Body of pancreas (tissue), 4 donors: ENCODE results near the gene APOL2. TPM values are rescaled to one million over a fixed set of nuclear protein-coding genes. Genes with fewer than 3 reads are reported as not detected.
"Not testable (repeated sequence)": the region's sequence is repeated elsewhere in the genome, so short reads cannot be mapped to it uniquely, and the experiment has no call there.

Experiments used
- ATAC-seq: fragments of 150-250 bp; one replicate; pipeline ENCODE4 v1.9.1; 2016
- DNase-seq, 4 donors: peaks; one replicate each; pipeline ENCODE4 v3.0.0-alpha.2; 2019
- H3K27ac ChIP-seq, 4 donors: fragments of 200-600 bp; sonication (generic); 1 replicate in 3 of 4; 2 replicates in 1 of 4; pipeline versions ENCODE4 v1.5.1 to v1.6.1; 2016 to 2019; ENCODE audit warnings: mild to moderate bottlenecking in 1 of 4, mixed read lengths in 1 of 4, moderate library complexity in 1 of 4
- H3K27me3 ChIP-seq, 2 donors: fragments of 200-600 bp; sonication (generic); one replicate each; pipeline ENCODE4 v1.6.0; 2016; ENCODE audit warnings: mild to moderate bottlenecking in 1 of 2
- H3K36me3 ChIP-seq, 2 donors: fragments of 200-600 bp; sonication (generic); replicated peaks in 1 of 2; 2 replicates each; pipeline ENCODE4 v1.5.1; 2016; ENCODE audit warnings: low read depth in 2 of 2; ENCODE audit not compliant: insufficient read depth in 1 of 2
- H3K4me1 ChIP-seq: fragments of 200-600 bp; sonication (generic); one replicate; pipeline ENCODE4 v1.6.0; 2016
- H3K4me3 ChIP-seq, 2 donors: fragments of 200-600 bp; sonication (generic); 1 replicate in 1 of 2; 2 replicates in 1 of 2; pipeline ENCODE4 v1.5.1; 2016 to 2019
- H3K9me3 ChIP-seq, 3 donors: fragments of 200-600 bp; sonication (generic); 1 replicate in 2 of 3; 2 replicates in 1 of 3; pipeline ENCODE4 v1.5.1; 2016
- POLR2A ChIP-seq, 3 donors: fragments of 450-650 bp; IDR thresholded peaks; one replicate each; pipeline ENCODE4 v1.6.1; 2016; ENCODE audit warnings: antibody characterized with exemption in 3 of 3, mild to moderate bottlenecking in 2 of 3
- WGBS, 2 donors: methylation state at CpG; one replicate each; pipeline ENCODE4 v1.1.5; 2017; 5-methylcytosine and 5-hydroxymethylcytosine counted together
- intact Hi-C: fragments of 100-400 bp; cut with DNase I; formaldehyde crosslinking; loops from one replicate; pipeline ENCODE4 v1.15.1; 2023
- total RNA-seq, 2 donors: library from RNA; depleted of rRNA; stranded (reverse); fragments of >200 nt; gene quantifications; one replicate each; pipeline ENCODE4 v1.1.0, GENCODE V29; 2016
- TF ChIP-seq, protein P1 (sequence below), 7 experiments: fragments of 450-650 bp in 4 of 7; fragments of 200-600 bp in 3 of 7; sonication (generic) in 3 of 7; IDR thresholded peaks; one replicate each; pipeline ENCODE4 v1.5.1; 2016 to 2019; ENCODE audit warnings: antibody characterized with exemption in 7 of 7

The APOL2 gene
- total RNA-seq, 2 donors from 2014 or later: 13.5 to 19.1 TPM

DNA sequence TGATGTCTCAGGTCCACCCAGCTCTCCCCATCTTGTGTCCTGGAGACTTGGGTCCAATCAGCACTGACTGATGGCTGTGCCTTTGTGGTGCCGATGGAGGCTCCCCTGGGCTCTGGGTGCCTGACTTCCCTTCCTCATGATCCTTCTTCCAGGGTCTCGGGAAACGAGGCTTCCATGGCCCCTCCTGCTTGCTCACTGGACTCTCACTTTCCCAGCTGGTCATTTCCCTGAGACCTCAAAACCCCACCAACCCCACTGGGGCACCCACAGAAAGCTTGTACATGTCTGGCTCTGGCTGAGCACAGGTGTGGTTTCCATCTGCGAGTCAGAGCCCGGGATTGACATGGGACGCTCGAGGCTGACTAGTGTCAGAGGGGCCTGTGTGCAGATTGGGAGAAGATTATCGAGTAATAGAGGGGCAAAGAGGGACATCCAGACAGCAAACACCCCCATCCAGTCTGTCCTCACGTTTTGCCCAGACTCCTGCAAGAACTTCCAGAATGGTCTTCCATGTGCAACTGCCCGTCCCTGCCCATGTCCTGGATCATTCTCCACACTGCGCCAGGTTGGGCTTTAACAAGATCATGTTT is 28.7 kb upstream of the APOL2 start:
- no peaks in the 10 kb centered on the region for H3K36me3 ChIP-seq
- intact Hi-C loops: no loop called here
- H3K9me3 ChIP-seq: no peaks in the 10 kb centered on the region
- ATAC-seq (no peak), DNase-seq (no peak)
- no peaks in the 10 kb centered on the region for H3K27me3 ChIP-seq
- no peak overlapping the region for H3K4me3 ChIP-seq
- WGBS, 2 donors: 82 to 83% methylated on average over 11 of the region's 11 CpGs
- H3K27ac ChIP-seq: no peak overlapping the region
- H3K4me1 ChIP-seq: no peaks in the 10 kb centered on the region
- TF ChIP-seq, protein P1, sequence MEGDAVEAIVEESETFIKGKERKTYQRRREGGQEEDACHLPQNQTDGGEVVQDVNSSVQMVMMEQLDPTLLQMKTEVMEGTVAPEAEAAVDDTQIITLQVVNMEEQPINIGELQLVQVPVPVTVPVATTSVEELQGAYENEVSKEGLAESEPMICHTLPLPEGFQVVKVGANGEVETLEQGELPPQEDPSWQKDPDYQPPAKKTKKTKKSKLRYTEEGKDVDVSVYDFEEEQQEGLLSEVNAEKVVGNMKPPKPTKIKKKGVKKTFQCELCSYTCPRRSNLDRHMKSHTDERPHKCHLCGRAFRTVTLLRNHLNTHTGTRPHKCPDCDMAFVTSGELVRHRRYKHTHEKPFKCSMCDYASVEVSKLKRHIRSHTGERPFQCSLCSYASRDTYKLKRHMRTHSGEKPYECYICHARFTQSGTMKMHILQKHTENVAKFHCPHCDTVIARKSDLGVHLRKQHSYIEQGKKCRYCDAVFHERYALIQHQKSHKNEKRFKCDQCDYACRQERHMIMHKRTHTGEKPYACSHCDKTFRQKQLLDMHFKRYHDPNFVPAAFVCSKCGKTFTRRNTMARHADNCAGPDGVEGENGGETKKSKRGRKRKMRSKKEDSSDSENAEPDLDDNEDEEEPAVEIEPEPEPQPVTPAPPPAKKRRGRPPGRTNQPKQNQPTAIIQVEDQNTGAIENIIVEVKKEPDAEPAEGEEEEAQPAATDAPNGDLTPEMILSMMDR (IDR thresholded peaks at IDR 0.05): no peak
- TF ChIP-seq POLR2A (IDR thresholded peaks at IDR 0.05): no peak

DNA sequence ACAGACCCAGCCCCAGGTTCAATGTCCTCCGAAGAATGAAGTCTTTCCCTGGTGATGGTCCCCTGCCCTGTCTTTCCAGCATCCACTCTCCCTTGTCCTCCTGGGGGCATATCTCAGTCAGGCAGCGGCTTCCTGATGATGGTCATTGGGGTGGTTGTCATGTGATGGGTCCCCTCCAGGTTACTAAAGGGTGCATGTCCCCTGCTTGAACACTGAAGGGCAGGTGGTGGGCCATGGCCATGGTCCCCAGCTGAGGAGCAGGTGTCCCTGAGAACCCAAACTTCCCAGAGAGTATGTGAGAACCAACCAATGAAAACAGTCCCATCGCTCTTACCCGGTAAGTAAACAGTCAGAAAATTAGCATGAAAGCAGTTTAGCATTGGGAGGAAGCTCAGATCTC is 27.7 kb upstream of the APOL2 start:
- Histone ChIP-seq H3K36me3 (no peaks in the 10 kb centered on the region), H3K27me3 (no peaks in the 10 kb centered on the region), H3K4me1 (no peaks in the 10 kb centered on the region), H3K27ac (no peak overlapping the region), H3K4me3 (no peak overlapping the region), H3K9me3 (no peaks in the 10 kb centered on the region)
- no peak for TF ChIP-seq POLR2A (IDR thresholded peaks at IDR 0.05)
- TF ChIP-seq, protein P1 (IDR thresholded peaks at IDR 0.05): no peak
- intact Hi-C loops: no loop called here
- ATAC-seq (no peak), DNase-seq (no peak)
- 82 to 91% methylated on average over 4 of the region's 4 CpGs for WGBS, 2 donors

DNA sequence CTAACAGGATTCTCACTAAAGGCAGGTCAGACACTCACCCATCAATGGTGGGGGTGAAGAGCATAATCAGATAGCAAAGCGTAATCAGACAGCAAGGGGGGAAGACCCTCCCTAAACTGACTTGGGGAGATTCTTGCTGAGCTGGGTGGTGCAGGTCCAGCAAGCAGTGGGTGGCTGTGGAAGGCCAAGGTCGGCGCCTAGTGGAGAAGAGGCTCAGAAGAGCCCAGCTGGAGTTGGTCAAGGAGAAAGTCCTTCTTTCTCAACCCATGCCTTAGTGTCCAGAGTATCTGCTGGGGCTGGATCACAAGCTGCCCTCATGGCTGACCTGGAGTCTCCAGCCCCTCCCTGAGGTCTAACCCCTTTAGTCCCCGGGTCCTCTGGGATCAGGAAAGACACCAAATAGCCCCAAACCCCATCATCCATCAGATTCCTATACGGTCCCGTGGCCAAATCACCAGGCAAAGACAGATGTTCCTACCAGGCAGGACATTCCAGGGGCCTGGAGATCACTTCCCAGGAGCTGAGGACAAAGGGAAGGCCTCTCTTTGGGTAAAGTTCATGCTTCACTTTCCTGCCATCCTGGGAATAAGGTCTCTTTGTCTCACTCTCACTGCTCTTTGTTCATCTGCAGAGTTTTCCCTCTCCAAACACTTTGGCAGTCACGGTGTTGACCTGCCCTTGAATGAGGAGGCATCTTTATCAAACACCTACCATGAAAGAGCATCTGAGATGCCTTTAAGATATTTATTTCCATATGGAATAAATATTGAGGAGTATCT is 24.7 kb upstream of the APOL2 start:
- DNase-seq, H3K27ac ChIP-seq, H3K4me1 ChIP-seq, H3K9me3 ChIP-seq, H3K27me3 ChIP-seq, intact Hi-C loops, H3K4me3 ChIP-seq, H3K36me3 ChIP-seq, ATAC-seq: not testable (repeated sequence)
- WGBS, 2 donors: 77 to 82% methylated on average over 5 to 7 of the region's 7 CpGs

DNA sequence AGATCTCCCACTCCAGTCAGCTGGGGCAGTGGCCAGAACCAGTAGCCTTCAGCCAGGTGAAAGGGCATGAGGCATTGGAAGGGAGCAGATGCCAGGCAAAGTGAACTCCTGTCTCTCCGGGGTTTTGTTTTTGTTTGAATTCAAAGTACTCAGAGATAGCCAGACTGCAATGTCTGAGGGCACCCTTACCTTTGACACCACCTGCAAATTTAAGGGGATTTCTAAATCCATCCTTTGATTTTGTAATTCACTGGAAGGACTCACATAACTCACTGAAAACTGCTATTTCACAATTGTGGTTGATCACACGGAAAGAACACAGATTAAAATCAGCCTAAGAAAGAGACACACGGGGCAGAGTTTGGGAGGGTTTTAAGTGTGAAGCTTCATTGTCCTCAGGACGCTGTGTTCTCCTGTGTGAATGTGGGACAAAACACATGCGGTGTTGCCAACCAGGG is 23.9 kb upstream of the APOL2 start:
- H3K9me3 ChIP-seq, H3K4me3 ChIP-seq, ATAC-seq, H3K36me3 ChIP-seq, H3K4me1 ChIP-seq, intact Hi-C loops, DNase-seq, H3K27ac ChIP-seq, H3K27me3 ChIP-seq: not testable (repeated sequence)
- WGBS, 2 donors: 44 to 54% methylated on average over 5 of the region's 5 CpGs

DNA sequence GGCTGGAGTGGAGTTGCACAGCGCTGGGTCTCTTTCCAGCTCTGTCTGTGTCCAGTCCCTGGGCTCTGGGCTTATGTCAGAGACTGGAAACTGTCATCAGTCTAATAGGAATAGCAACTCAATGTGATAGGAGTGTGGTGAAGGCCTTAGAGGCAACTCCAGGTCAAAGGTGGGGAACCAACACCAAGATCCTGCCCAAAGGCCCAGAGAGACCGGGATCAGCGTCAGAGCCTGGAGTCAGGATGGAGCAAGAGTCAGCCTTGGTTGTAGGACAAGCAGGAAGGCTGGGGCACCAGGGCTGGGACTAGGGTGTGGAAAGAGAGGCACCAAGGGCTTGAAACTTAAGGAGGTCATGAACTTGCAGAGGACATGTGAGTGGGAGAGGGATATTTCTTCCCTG is 23.0 kb upstream of the APOL2 start:
- 95 to 100% methylated on average over 2 to 3 of the region's 3 CpGs for WGBS, 2 donors
- H3K27ac ChIP-seq, intact Hi-C loops, H3K4me3 ChIP-seq, H3K27me3 ChIP-seq, ATAC-seq, H3K9me3 ChIP-seq, DNase-seq, H3K4me1 ChIP-seq, H3K36me3 ChIP-seq: not testable (repeated sequence)

DNA sequence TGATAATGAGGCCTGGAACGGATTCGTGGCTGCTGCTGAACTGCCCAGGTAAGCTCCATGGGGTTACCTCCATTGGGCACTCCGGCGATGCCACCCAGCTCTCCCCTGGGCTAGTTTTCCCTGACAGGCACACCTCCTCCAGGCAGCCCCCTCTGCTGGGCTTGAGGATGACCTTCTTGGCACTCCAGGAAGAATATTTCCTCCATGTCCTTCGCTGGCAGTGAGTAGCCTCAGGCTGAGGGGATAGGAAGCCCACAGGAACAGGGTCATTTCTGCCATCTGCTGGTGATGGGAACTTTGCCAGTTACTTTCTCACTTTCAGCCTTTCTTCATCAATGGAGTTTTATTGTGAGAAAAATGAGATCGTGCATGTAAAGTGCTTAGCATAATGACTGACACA is 22.3 kb upstream of the APOL2 start:
- DNase-seq, H3K27ac ChIP-seq, H3K4me1 ChIP-seq, intact Hi-C loops, H3K4me3 ChIP-seq, ATAC-seq, H3K36me3 ChIP-seq, H3K27me3 ChIP-seq, H3K9me3 ChIP-seq: not testable (repeated sequence)
- 60 to 63% methylated on average over 6 of the region's 6 CpGs for WGBS, 2 donors
